Measurements from ENCODE around the gene DAW1.

The DAW1 gene

GRCh38 chr2:227862741-227863588, 8.5 kb upstream of the DAW1 start:
- no peak for DNase-seq

GRCh38 chr2:227864161-227864756, 7.2 kb upstream of the DAW1 start:
- DNase-seq: no peak

- no peak for DNase-seq
Observed at GRCh38 chr2:227865291-227865690, 6.1 kb upstream of the DAW1 start.

GRCh38 chr2:227867386-227867785, 4.0 kb upstream of the DAW1 start:
- DNase-seq: no peak

DNA sequence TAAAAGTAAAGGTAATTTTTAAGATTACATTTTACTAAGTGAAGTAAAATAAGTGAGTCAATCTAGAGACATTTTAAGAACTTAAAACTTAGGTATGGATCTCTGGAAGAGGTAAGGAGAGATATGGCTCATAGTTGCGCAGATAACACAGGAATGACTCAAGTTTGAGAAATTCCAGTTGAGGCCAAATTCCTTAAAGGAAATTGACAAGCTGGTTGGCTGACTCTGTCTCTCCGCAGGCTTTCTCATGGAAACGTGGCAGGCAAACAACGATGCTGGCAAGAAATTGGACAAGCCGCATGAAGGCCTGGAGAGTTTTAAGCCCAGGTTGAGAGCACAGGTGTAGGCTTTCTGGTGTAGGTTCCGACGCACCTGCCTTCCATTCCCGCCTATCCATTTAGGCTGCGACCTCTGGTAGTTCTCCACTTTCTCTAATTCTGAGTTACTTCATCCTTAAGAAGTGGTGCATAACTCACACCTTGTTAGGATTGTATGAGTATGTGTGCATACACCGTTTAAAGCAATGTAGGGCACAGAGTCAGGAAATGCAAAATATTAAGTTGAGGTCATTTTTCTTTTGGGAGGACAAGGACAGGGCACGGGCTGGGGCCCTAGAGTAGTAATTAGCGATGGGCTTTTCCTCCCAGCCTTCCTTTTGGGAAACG, 589 bp upstream of the DAW1 start:
- no peak for DNase-seq

GRCh38 chr2:227872676-227873075, 1.2 kb downstream of the DAW1 start:
- no peak for DNase-seq

DNA sequence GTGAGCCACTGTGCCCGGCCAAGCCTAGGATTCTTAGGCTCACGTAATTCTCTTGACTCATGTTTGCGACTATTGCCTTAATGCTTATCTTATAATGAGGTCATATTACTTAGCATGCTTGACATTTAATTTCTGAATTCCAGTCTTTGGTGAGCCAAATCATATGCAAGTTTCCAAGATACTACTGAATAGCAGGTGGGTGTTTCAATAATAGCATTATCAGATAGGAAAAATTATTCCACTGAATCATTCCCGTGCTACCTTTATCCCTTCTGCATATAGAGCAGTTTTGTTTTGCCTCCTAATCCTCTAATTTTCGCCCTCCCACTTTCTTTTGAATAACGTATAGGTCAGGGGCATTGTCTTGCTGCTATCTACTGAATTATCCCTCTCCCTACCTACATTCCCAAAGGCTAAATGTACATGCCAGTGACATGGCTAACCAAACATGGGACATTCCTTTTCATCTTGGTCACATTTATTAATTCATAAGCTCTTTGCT, 4.9 kb downstream of the DAW1 start:
- no peak for DNase-seq

DNA sequence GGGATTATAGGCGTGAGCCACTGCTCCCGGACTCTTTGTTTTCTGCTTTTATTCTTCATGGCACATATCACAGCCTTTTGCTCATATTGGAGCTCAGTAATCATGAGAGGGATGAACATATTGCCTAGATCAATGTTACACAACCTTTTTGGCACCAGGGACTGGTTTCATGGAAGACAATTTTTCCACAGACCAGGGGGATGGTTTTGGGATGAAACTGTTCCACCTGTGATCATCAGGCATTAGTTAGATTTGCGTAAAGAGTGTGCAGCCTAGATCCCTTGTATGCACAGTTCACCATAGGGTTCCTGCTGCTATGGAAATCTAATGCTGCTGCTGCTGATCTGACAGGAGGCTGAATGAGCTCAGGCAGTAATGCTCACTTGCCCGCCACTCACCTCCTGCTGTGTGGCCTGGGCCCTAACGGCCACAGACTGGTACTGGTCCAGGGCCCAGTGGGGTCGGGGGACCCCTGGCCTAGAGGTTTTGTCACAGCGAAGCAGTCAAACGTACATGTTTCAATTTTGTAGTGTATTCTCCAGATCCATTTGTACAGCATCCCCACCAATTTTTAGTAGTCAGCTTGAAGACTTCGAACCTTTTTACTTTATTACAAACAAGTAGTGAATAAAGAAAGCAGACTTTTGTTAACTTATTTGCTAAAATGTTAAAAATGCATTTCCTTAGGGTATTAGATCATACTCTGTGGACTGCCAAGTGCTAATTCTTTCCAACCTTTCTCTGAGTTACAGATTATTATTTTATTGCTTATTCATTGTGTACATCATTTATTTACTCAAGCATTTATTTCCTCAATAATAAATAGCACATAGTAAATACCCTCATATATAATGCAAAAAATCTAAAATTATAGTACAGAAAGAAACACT, 6.2 kb downstream of the DAW1 start:
- no peak for DNase-seq

- DNase-seq: no peak
Observed at GRCh38 chr2:227880460-227880859, 9.0 kb downstream of the DAW1 start.

DNA sequence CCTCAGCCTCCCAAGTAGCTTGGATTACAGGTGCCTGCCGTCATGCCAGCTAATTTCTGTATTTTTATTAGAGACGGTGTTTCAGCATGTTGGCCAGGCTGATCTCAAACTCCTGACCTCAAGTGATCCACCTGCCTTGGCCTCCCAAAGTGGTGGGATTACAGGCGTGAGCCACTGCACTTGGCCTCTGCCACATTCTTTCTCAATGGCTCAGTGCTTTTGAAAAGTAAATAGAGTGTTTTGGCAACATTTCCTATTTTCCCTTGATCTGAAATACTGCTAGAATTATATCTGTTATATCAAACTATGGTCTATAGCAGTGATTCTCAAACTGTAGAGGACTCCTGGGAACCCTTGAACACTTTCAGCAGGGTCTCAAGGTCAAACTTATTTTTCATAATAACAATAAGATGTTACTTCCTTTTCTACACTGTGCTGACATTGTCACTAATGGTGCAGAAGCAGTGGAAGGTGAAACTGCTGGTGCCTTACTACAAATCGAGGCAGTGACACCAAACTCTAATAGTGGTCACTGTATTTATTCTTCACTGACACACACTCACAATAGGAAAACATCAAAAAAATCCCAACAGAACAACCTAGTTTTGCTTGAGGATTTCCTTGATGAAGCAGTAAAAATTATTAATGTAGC, 10.6 kb downstream of the DAW1 start:
- DNase-seq: no peak

- no peak for DNase-seq
Observed at GRCh38 chr2:227884511-227884947, 13.1 kb downstream of the DAW1 start.

DNA sequence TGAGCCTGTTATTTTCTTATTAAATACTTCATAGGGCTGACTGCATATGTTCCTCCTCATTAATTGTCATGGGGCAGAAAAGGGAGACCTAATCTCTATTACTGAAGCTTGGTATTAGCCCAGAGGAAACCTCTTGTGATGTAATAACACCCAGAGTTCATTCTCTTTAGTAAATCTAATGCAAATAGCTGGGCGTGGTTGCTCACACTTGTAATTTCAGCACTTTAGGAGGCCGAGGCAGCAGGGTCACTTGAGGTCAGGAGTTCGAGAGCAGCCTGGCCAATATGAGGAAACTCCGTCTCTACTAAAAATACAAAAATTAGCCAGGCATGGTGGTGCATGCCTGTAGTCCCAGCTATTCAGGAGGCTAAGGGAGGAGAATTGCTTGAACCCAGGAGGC, 14.7 kb downstream of the DAW1 start:
- DNase-seq: no peak

GRCh38 chr2:227888289-227888688, 16.9 kb downstream of the DAW1 start:
- no peak for DNase-seq

DNA sequence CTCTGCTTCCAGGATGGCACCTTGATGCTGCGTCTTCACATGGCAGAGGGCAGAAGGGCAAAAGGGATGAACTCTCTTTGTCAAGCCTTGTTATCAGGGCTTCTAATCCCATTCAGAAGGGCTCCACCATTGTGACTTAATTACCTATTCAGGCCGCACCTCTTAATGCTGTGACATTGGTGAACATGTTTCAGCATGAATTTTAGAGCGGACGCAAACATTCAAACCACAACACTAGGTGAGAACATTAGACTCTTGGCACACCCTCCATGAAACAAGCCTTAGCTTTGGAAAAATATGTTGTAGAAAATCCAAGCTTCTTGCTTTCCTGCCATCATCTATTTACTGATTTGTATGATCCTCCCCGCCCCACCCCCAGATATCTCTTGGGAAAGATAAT, 17.9 kb downstream of the DAW1 start:
- DNase-seq: no peak

DNA sequence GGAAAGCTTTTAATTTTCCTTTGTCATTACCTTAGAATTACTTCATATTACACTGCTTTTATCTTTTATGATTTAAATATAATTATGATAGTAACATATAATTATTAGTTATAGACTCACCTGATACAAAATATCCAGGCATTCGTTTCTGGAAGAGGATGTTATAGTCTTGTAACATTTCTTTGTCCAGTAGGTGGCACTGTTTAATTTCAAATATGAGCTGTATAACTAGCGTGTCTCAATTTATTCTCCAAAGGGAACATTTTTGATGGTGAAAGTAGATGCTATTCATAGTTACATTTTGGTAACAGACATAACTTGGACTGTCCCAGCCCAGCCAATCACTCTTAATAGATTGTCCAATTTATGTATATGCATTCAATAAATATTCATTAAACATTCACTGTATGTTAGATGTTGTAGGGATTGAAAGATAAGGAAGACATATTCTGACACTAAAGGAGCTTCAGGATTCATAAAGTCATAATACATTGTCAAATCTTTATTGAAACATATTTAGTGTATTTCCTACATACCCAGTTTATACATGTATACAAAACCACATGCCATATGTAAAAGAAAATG, 19.2 kb downstream of the DAW1 start:
- DNase-seq: peak; percentile 10

- DNase-seq: no peak
Observed at GRCh38 chr2:227891673-227892072, 20.2 kb downstream of the DAW1 start.

- no peak for DNase-seq
Observed at GRCh38 chr2:227903381-227903780, 31.9 kb downstream of the DAW1 start.

- DNase-seq: no peak
Observed at GRCh38 chr2:227906991-227907390, 35.6 kb downstream of the DAW1 start.

DNA sequence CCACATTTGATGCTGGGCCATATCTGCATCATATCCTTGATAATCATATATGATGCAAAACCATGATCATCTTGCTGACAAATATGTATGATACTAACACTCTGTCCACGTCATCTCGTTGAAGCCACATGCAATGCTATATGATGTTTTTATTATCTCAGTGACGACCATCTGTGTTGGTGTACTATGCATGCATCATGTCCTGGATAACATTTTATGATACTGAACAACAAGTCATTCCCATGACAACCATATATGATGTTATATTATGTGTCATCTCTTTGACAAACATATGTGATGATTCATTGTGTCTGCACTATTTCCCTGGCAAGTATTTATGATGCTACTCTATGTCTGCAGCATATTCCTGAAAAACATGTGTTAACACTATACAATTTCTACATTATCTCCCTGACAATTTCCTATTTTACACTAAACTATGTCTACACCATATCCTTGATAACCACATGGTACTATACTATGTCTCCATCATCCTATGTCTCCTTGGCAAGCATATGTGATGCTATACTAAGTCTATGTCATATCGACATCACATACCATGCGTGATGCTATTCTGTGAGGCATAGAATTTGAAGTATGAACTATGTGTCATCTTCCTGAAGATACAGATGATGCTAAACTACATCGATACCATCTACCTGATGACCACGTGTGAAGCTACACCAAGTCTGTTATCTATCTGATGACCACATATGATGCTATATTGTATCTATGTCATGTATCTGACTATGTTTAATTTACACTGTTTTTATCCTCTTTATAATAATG, 37.0 kb downstream of the DAW1 start:
- no peak for DNase-seq

DNA sequence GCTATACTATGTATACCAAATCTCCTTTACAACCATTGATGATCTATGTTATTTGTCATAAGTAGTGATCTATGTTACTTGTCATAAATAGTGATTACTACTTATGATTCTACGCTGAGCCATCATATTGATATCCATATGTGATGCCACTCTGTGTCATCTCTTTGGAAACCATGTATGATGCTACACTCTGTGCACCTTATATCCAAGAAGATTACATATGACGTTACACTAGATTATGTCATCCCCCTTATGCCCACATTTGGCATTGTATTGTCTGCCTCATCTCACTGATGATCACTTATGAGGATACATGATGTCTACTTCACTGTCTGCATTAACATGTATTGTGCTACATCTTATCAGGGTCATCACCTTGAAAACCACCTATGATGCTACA, 42.9 kb downstream of the DAW1 start:
- DNase-seq: no peak

DNA sequence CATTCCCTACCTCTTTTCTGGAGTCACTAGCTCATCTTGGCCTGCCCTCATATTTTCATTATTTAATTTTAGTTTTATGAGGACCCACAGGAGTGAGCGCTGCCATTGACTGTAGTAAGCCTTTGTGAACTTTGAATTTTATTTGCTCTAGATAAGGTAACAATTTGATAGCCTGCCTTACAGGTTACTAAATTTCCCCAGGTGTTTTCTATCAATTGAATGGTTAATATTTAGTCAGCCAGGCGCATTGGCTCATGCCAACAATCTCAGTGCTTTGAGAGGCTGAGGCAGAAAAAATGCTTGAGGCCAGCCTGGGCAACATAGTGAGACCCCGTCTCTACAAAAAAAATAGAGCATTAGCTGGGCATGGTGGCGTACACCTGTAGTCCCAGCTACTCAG, 50.2 kb downstream of the DAW1 start:
- DNase-seq: no peak

All from GF-D8 (cell line).